ENCODE measurements around the gene FYN.
A peak's percentile ranks its signal among the peaks of the same experiment; 100 is the strongest.

FYN gene

GRCh38 chr6:111843347-111844147 is 29.7 kb downstream of the FYN start:
- no peak for TF ChIP-seq CTCF (IDR thresholded peaks at IDR 0.05; ENCODE audit: low read length, missing control alignments)
- DNase-seq (ENCODE audit: low read depth), result no peak
- H3K4me3 ChIP-seq (replicated peaks; ENCODE audit: low read depth, low read length), result no peak overlapping the region

GRCh38 chr6:111842891-111843290 is 30.4 kb downstream of the FYN start:
- no peak overlapping the region for H3K4me3 ChIP-seq (replicated peaks; ENCODE audit: low read depth, low read length)
- TF ChIP-seq CTCF (IDR thresholded peaks at IDR 0.05; ENCODE audit: low read length, missing control alignments), result no peak
- peak; percentile 37 for DNase-seq (ENCODE audit: low read depth)

GRCh38 chr6:111842271-111842822 is 30.9 kb downstream of the FYN start:
- no peak overlapping the region for H3K4me3 ChIP-seq (replicated peaks; ENCODE audit: low read depth, low read length)
- no peak for DNase-seq (ENCODE audit: low read depth)
- TF ChIP-seq CTCF (IDR thresholded peaks at IDR 0.05; ENCODE audit: low read length, missing control alignments), result no peak

GRCh38 chr6:111841822-111842221 is 31.4 kb downstream of the FYN start:
- peak; percentile 79 for DNase-seq (ENCODE audit: low read depth)
- no peak for TF ChIP-seq CTCF (IDR thresholded peaks at IDR 0.05; ENCODE audit: low read length, missing control alignments)
- H3K4me3 ChIP-seq (replicated peaks; ENCODE audit: low read depth, low read length), result no peak overlapping the region

- no peak for TF ChIP-seq CTCF (IDR thresholded peaks at IDR 0.05; ENCODE audit: low read length, missing control alignments)
- DNase-seq (ENCODE audit: low read depth), result no peak
- H3K4me3 ChIP-seq (replicated peaks; ENCODE audit: low read depth, low read length), result no peak overlapping the region
Measured at GRCh38 chr6:111840803-111841202, 32.4 kb downstream of the FYN start.

- H3K4me3 ChIP-seq (replicated peaks; ENCODE audit: low read depth, low read length), result no peak overlapping the region
- TF ChIP-seq CTCF (IDR thresholded peaks at IDR 0.05; ENCODE audit: low read length, missing control alignments), result no peak
- no peak for DNase-seq (ENCODE audit: low read depth)
Measured at GRCh38 chr6:111838749-111839484, 34.3 kb downstream of the FYN start.

Data from fibroblast of pulmonary artery (primary cell).